ENCODE data around the gene C17orf67.

- TF ChIP-seq RAD21 (conservative IDR thresholded peaks at IDR 0.05) (no peak), CTCF (IDR thresholded peaks at IDR 0.05; ENCODE audit: poor library complexity, severe bottlenecking) (no peak), REST (IDR thresholded peaks at IDR 0.05; ENCODE audit: borderline replicate concordance) (no peak), EZH2 (IDR thresholded peaks at IDR 0.05; ENCODE audit: borderline replicate concordance, insufficient read depth, low read length, poor library complexity, severe bottlenecking) (no peak), POLR2AphosphoS5 (IDR thresholded peaks at IDR 0.05) (no peak), TAF1 (IDR thresholded peaks at IDR 0.05; ENCODE audit: low read depth) (no peak), SMC3 (conservative IDR thresholded peaks at IDR 0.05; ENCODE audit: poor library complexity) (no peak)
Measured at GRCh38 chr17:56845934-56846333, 12.2 kb upstream of the C17orf67 start.

Measured in neural cell (in vitro differentiated cells).